ES-I3 (cell line): ENCODE results near the gene PILRB.
"Not testable (repeated sequence)": the region's sequence is repeated elsewhere in the genome, so short reads cannot be mapped to it uniquely, and the experiment has no call there.

Experiments used
- H3K36me3 ChIP-seq: 2 replicates; pipeline ENCODE4 v1.6.1; 2013; ENCODE audit warnings: mild to moderate bottlenecking, low read length, control low read depth, moderate library complexity; ENCODE audit not compliant: insufficient read depth
- H3K4me1 ChIP-seq: 2 replicates; pipeline ENCODE4 v1.6.1; 2013; ENCODE audit warnings: mild to moderate bottlenecking, control low read depth, low read length; ENCODE audit not compliant: insufficient read depth
- H3K9ac ChIP-seq: 2 replicates; pipeline ENCODE4 v1.6.1; 2013; ENCODE audit warnings: low read depth, mild to moderate bottlenecking, low read length, moderate library complexity
- H3K9me3 ChIP-seq: 2 replicates; pipeline ENCODE4 v1.6.1; 2013; ENCODE audit warnings: mild to moderate bottlenecking, low read length, moderate library complexity; ENCODE audit not compliant: control insufficient read depth, insufficient read depth

PILRB gene

DNA sequence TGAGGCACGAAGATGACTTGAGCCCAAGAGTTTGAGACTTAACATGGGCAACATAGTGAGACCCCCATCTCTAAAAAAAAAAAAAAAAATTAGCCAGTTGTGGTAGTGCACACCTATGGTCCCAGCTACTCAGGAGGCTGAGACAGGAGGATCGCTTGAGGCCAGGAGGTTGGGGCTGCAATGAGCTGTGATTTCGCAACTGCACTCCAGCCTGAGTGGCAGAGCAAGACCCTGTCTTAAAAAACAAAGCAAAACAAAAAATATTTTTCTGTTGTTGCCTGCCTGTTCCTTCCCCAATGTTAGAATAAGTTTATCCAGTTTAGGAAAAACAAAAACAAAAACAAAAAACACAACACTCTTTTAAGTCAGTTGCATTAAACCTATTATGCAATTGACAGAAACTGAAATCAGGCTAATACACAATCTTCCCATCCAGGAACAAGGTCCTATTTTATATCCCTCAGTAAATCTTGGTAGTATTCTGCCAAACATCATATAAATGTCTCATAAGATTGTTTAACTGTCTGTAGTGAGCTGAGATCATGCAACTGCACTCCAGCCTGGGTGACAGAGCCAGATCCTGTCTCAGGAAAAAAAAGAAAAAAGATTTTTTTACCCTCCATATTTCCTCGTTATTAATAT is 20.3 kb downstream of the PILRB start:
- no peak overlapping the region for H3K9ac ChIP-seq
- H3K9me3 ChIP-seq = no peaks in the 10 kb centered on the region
- H3K36me3 ChIP-seq = no peaks in the 10 kb centered on the region
- H3K4me1 ChIP-seq = no peaks in the 10 kb centered on the region; the same call in 1 of the 2 replicates

- no peaks in the 10 kb centered on the region for H3K36me3 ChIP-seq
- no peaks in the 10 kb centered on the region for H3K9me3 ChIP-seq
- H3K9ac ChIP-seq = no peak overlapping the region
- H3K4me1 ChIP-seq = no peaks in the 10 kb centered on the region
These were observed 22.3 kb downstream of the PILRB start for GRCh38 chr7:100380196-100380595.

DNA sequence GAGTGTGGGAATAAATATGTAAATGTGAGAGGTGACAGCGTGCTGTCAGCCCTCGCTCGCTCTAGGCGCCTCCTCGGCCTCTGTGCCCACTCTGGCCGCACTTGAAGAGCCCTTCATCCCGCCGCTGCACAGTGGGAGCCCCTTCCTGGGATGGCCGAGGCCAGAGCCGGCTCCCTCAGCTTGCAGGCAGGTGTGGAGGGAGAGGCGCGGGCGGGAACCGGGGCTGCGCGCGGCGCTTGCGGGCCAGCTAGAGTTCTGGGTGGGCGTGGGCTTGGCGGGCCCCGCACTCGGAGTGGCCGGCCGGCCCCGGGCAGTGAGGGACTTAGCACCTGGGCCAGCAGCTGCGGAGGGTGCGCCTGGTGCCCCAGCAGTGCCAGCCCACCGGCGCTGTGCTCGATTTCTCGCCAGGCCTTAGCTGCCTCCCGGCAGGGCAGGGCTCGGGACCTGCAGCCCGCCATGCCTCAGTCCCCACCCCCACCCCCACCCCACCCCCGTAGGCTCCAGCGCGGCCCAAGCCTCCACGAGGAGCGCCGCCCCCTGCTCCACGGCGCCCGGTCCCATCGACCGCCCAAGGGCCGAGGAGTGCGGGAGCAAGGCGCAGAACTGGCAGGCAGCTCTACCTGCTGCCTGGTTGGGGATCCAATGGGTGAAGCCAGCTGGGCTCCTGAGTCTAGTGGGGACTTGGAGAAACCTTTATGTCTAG is 23.8 kb downstream of the PILRB start:
- H3K36me3 ChIP-seq, H3K4me1 ChIP-seq, H3K9me3 ChIP-seq: not testable (repeated sequence)
- peak overlapping the region; percentile 28; the same call in 1 of the 2 replicates for H3K9ac ChIP-seq

GRCh38 chr7:100382234-100382853 is 24.4 kb downstream of the PILRB start:
- not testable (repeated sequence) for H3K36me3 ChIP-seq, H3K9me3 ChIP-seq, H3K4me1 ChIP-seq
- H3K9ac ChIP-seq = peak overlapping the region; percentile 28; the same call in 1 of the 2 replicates

DNA sequence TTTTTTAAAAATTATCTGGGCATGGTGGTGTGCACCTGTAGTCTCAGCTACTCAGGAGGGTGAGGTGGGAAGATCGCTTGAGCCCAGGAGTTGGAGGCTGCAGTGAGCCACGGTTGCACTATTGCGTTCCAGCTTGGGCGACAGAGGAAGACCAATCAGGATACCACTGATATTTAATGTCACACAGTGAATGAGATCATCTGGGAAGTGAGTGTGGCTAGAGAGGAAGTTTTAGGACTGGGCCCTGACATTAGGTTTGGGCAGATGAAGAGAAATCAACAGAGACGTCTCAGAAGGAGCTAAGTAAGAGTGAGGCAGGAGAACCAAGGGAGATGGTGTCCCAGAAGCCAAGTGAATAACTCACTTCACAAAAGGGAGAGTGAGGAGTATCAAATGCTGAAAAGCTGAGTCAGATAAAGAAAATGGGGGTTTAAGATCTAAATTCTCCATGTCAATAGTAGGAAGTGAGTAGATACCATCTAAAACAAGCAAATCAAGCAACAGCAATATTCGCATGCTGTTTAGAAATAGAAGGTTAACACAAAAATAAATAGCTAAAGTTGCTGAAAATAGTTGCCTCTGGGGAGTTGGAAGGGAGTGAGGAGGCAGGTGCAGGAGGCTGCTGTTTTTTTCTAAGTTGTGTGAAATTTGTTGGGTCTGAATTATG is 26.8 kb downstream of the PILRB start:
- H3K9ac ChIP-seq = no peak overlapping the region
- H3K36me3 ChIP-seq = no peaks in the 10 kb centered on the region
- H3K9me3 ChIP-seq = no peaks in the 10 kb centered on the region
- peaks cover 3% of the 10 kb centered on the region; the same call in 1 of the 2 replicates for H3K4me1 ChIP-seq

DNA sequence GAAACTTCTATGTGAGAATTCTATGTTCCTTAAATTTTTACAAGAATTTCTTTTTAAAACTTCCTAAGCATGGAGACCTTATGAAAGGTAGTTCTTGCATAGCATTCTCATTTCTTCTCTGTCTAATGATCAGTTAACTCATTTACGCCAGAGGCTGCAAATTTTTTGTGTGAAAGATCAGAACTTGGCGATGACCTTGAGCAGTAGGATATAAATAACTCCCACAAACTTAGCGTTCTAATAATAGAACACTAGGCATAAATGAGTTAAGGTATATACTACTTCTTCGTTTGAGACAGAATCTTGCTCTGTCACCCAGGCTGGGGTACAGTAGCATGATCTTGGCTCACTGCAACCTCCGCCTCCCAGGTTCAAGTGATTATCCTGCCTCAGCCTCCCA is 29.0 kb downstream of the PILRB start:
- peaks cover 13% of the 10 kb centered on the region for H3K4me1 ChIP-seq
- no peak overlapping the region for H3K9ac ChIP-seq
- H3K36me3 ChIP-seq = no peaks in the 10 kb centered on the region
- no peaks in the 10 kb centered on the region for H3K9me3 ChIP-seq

GRCh38 chr7:100387695-100388094 is 29.8 kb downstream of the PILRB start:
- Histone ChIP-seq H3K4me1 (peaks cover 13% of the 10 kb centered on the region), H3K36me3 (no peaks in the 10 kb centered on the region), H3K9me3 (no peaks in the 10 kb centered on the region), H3K9ac (no peak overlapping the region)

DNA sequence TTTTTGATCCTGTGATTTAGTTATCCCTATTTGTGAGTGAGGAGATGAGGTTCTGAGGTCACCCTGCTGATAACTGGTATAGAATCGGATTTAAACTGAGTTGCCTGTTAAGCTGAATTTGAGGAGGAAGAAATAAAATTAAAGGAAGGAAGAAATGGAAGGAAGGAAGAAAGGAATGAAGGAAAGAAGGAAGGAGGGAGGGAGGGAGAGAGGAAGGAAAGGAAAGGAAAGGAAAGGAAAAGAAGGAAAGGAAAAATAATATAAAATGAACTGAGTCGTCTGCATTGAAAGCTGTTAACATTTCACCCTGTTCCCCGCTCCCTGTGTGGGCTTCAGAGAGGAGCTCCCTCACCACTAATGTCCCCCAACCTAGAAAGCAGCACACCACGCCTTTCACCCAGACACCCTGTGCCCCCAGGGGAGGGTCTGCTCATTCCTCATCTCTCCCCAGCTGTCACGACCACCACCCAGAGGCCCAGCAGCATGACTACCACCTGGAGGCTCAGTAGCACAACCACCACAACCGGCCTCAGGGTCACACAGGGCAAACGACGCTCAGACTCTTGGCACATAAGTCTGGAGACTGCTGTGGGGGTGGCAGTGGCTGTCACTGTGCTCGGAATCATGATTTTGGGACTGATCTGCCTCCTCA is 31.6 kb downstream of the PILRB start:
- Histone ChIP-seq H3K9ac (no peak overlapping the region), H3K36me3 (no peaks in the 10 kb centered on the region), H3K9me3 (no peaks in the 10 kb centered on the region), H3K4me1 (peaks cover 13% of the 10 kb centered on the region)

- no peaks in the 10 kb centered on the region for H3K9me3 ChIP-seq
- peaks cover 13% of the 10 kb centered on the region for H3K4me1 ChIP-seq
- no peak overlapping the region for H3K9ac ChIP-seq
- no peaks in the 10 kb centered on the region for H3K36me3 ChIP-seq
These were observed 32.5 kb downstream of the PILRB start for GRCh38 chr7:100390286-100391009.

GRCh38 chr7:100393233-100393905 is 35.5 kb downstream of the PILRB start:
- Histone ChIP-seq H3K9ac (no peak overlapping the region), H3K36me3 (no peaks in the 10 kb centered on the region), H3K4me1 (peaks cover 22% of the 10 kb centered on the region), H3K9me3 (no peaks in the 10 kb centered on the region)

- H3K9me3 ChIP-seq = no peaks in the 10 kb centered on the region
- H3K36me3 ChIP-seq = no peaks in the 10 kb centered on the region
- no peak overlapping the region for H3K9ac ChIP-seq
- H3K4me1 ChIP-seq = peaks cover 24% of the 10 kb centered on the region
These were observed 36.2 kb downstream of the PILRB start for GRCh38 chr7:100394077-100394476.

DNA sequence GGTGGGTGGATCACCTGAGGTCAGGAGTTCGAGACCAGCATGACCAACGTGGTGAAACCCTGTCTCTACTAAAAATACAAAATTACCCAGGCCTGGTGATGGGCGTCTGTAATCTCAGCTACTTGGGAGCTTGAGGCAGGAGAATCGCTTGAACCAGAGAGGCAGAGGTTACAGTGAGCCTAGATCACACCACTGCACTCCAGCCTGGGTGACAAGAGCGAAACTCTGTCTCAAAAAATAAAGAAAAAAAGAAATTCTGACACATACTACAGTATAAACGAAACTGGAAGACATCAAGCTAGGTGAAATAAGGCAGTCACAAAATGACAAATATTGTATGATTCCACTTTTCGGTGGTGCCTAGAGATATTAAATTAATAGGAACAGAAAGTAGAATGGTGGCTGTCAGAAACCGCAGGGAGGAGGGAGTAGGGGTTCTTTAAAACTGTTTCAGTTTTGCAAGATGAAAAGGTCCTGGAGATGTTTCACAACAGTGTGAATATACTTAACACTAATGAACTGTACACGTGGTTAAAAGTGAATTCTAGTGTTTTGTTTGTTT is 38.6 kb downstream of the PILRB start:
- Histone ChIP-seq H3K4me1 (peaks cover 11% of the 10 kb centered on the region; the same call in 1 of the 2 replicates), H3K36me3 (no peaks in the 10 kb centered on the region), H3K9me3 (no peaks in the 10 kb centered on the region), H3K9ac (no peak overlapping the region)
